ENCODE data around the gene MPO.

Gene MPO, protein sequence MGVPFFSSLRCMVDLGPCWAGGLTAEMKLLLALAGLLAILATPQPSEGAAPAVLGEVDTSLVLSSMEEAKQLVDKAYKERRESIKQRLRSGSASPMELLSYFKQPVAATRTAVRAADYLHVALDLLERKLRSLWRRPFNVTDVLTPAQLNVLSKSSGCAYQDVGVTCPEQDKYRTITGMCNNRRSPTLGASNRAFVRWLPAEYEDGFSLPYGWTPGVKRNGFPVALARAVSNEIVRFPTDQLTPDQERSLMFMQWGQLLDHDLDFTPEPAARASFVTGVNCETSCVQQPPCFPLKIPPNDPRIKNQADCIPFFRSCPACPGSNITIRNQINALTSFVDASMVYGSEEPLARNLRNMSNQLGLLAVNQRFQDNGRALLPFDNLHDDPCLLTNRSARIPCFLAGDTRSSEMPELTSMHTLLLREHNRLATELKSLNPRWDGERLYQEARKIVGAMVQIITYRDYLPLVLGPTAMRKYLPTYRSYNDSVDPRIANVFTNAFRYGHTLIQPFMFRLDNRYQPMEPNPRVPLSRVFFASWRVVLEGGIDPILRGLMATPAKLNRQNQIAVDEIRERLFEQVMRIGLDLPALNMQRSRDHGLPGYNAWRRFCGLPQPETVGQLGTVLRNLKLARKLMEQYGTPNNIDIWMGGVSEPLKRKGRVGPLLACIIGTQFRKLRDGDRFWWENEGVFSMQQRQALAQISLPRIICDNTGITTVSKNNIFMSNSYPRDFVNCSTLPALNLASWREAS

DNA sequence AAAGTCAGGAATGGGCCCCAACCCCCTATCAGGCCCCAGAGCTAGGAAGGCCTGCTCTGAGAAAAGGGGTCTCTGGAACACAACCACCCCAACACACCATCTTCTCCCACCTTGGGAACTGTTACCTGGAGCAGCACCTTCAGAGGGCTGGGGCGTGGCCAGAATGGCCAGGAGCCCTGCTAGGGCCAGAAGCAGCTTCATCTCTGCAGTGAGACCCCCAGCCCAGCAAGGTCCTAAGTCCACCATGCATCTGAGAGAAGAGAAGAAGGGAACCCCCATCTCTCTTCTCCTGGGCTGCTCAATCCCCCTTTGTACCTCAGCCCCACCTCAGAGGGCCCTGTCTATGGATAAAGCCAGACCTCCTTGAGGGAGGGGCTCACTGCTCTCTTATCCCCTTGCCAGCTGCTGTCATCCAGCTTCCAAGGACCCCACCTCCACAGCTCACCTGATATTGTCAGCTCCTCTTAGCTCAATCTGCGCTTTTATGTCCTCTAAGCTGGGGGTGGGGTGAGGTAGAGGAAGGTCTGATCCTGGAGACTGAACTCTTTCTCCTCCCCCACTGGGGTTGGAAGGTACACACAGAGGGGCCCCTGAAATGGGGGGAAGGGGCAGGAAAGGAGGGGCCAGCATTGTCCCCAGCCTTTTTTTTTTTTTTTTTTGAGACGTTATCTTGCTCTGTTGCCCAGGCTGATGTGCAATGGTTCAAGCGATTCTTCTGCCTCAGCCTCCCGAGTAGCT lies at the start of gene MPO:
MPO (minus strand) TSS at position 456 of the 738 bp plus-strand sequence; CDS start at position 279, 177 bp downstream.
- DNase-seq: no peak

DNA sequence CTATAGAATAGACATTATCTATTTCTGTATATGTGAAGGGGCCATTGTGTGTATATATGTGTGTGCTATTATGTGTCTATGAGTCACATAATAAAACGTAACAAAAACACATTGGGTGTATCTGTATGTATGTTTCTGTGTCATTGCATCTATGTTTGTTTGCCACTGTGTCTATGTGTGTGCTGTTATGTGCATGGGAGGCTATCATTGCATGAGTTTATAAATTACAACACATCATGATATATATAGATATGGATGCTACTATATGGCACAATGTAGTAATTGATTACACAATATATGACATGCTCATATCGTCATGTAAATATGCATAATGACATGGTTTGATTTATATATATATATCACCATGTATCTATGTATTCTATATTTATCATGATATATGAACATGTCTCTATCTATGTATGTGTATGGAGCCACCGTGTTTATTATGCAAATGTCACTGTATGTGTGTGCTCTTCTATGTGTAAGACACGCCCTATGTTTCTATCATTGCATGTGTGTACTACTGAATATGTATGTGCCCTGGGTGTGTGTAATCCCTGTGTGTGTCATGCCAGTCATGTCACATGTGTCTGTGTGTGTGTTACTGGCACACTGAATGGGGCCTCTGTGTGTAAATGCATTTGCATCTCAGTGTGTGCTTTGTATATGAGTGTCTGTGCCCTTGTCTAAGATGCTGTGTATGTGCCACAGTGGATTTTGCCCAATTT lies 49.2 kb upstream of the MPO start:
- DNase-seq: no peak

DNA sequence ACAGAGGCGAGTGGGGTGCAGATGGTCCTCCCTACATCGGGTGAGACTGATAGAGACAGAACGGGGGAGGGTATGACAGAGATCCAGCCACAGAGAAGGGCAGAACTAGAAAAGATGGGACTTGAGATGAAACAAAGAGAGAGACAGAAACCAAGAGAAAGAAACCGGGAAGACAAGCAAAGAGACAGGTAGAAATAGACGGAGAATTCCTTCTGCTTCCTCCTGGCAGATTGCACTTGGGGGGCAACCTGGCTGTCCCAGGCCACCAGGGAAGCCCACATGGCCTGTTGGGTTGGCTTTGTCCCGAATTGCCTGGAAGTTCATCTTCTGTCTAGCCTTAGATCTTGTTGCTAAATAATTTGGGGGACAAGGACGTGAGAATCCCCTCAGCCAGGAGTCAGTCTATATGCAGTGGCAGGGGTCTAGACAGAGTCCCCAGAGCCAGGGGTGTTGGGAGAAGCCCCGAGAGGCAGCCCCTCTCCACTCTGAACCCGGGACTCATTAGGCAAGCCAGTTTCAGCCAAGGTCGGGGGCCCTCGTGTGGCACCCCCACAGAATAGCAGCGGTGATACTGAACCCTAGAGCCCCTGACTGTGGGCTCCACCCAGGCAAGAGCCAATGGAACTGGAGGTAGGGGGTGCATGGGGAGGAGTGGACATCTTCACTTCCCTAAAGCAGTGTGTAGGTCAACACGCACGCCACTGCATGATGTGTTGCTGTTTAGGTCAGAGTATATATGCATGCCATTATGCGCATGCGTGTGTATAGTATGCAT lies 48.5 kb upstream of the MPO start:
- peak; percentile 37 for DNase-seq

DNA sequence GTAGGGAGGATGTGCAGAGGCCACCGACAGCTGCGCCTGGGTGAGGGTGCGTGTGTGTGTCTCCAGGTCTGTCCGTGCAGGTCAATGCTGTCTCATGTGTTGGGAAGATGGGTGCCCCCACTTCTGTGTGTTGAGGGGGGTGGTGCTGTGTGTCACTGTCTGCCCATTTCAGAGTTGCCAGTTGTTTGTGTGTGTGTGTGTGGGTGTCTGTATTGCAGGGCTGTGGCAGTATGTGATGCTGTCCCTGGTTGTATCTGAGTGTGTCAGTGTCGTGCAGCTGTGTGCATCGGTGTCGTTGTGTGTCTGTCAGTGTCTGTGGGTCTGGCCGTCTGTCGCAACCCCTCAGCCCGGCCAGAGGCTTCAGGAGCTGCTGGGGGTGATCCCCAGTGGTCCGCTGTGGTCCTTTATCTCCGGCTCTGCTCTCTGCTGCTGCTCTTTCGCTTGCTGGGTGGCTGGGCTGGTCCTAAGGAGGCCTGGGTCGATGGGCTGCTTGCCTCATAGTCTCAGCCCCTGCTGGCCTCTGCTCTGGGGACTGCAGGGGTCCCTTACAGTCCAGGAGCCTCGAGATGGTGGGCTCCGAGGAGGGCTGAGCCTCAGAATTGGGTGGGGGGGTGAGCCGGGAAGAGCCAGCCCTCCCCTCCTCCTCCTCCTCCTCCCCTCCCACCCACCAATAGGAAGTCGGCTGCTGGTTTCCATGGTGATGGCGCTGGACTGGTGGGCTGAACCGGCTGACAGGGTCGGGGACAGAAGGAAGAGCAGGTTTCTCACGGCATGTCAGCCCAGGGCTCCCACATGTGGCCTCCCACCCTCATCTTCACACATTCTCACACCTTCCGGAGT lies 47.7 kb upstream of the MPO start, which contains the start of gene TSPOAP1:
TSPOAP1 (minus strand) TSS at position 601 of the 840 bp plus-strand sequence. CDS start 875 bp downstream, outside the sequence.
- DNase-seq: peak; percentile 51

DNA sequence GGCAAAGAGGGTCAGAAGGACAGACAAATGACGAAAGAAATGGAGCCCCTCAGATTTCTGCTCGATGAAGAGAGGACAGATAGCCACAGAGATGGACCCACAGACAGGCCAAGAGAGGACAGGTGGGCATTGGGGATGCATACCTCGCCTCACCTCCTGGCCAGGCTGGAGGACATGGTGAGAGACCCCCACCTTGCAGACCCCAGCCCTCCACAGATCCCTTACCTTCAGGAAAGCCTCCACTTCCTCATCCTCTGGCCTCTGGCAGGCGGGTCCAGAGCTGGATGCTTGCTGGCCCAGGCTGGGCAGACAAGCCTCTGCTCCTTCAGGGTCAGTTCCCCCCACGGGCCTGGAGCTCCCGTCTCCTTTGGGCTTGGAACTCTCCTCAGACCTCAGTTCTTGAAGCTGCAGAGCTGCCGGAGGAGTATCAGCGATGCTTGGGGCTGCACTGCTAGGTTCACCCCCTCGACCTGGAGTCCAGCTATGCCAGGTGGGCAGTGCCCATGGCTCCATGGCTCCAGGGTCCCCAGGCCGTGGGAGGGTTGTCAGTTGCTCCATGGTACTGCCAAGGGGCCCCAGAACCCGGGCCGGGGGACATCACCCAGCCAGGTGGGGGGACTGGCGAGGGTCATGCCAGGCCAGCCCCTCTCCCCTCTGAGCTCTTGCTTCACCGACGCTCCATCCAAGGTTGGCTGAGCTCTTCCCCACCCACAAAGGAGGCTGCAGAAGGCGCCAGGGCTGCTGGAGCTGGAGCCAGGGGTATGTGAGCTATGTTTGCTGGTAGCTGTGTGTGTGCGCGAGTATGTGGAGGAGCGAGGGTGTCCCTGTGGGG lies 46.8 kb upstream of the MPO start:
- DNase-seq: no peak

DNA sequence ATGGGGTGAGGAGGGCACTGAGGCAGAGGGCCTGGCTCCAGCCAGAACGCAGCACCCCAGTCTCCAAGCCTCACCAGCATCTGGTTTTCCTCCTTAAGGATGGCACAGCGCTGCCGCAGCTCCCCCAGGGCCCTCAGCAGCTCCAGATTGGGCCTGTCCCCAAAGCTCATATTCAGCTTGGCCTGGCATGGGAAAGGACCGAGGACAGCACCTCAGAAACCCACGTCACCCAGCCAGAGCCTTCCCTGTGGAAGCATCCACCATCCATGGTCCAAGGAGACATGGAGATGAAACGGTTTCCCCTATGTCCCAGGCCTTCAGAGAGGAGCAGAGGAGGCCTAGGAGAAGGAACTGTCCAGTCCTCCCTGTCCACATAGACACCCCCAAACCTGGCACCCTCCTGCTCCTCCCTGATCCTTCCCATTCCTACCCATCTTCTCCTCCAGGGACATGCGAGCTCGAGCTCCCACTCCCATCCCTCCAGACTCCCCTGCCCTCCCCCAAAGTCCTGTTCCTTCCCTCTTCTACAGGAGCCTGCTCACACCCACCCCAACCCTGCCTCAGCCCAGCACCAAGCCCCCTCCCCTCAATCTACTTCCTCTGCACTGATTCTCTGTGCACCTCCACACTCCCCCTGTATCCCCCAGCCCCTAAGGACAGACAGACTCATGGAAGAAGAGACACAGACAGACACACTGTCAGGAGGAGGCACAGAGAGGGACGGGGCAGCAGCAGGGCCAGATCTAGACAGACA lies 46.1 kb upstream of the MPO start:
- DNase-seq: no peak

DNA sequence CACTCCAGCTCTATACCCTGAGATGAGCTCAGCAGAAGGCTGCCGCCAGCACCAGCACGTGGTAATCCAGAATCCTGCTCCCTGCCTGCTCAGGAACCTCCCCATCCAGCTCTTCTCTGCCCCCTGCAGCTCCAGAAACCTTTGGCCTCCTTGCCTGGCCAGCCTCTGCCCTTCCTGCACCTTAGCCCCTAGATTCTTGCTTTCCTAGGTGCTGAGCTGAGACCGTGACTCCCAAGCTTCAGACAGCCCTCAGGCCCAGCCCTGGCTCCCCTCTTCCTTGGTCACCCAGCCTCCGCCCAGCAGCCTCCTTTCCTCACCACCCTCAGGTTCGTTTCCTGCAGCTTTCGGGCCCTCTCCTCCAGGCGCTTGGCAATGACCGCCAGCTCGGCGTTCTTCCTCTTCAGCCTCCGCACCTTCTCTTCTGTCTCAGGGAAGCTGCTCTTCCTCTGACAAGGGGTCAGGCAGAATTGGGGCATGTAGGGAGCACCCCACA lies 45.3 kb upstream of the MPO start:
- DNase-seq: no peak

DNA sequence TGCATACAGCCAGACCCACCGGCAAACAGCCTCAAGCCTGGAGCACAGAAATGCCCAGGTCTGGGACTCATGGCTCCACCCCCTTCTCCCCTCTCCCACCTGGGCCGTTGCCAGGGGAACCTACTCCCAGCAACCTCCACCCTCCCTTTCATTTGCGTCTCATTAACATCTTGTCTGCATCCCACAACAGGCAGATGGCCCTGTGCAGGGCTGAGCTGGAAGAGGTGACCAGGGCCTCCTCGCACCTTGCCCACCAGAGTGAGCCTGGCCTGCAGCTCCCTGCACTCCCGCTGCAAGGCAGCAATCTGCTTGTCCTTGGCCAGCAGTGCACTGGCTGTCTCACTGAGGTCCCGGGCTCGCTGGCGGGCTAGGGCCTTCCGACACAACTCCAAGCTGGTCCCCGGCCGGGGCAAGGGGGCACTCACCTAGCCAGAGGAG lies 44.6 kb upstream of the MPO start:
- DNase-seq: peak; percentile 16

DNA sequence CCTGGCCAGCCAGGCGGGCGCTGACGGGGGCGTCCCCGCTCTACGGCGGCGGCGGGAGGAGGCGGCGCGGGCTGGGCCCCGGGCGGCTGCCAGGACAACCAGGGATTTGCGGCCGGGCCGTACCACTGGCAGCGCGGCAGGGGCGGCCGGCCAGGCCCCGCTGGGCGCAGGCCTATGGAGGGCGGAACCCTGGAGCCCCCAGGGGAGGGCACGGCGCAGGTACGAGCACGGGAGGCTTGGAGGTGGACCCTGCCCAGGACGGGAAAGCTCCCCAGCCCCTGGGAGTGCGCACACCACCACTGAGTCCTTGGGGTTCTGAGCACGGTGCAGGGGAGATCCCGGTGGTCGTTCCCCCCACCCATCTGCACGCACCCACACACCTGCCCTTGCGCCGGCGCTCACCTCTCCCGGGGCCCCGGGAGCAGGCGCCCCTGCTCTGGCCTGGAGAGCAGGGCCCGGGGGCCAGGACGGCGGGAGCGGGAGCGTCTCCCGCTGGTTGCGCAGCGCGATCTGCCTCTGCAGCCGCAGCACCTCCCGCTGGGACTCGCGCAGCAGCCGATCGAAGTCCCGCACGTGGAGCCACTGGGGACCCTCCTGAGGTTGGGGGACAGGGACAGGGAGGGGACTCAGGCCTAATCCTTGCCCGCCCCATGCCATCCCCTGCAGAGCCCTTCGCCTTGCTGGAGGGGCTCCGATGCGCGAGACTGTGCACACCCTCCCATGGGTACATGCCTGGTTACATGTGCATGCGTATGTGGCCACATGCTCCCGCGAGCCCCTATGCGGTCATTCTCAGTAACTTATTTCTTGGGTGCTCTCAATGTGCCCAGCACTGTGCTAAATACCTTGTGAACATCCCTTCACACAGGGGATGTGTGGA lies 43.9 kb upstream of the MPO start:
- DNase-seq: peak; percentile 24

DNA sequence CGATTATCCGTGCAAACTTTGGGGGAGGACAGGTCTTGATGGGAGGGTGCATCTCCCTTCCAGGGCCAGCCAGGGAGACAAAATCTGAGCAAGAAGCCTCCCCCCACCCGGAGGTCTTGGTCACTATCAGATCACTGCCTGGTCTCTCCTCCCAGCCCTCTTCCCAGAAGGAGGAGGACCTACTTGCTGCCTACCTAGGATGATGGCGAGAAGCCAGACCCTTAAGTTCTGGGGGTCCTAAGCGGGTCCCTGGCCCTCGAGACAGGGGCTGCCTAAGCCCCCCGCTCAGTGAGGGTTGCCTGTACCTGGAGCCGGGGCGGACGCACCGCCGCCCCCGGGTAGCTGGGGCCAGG lies 43.3 kb upstream of the MPO start:
- no peak for DNase-seq

DNA sequence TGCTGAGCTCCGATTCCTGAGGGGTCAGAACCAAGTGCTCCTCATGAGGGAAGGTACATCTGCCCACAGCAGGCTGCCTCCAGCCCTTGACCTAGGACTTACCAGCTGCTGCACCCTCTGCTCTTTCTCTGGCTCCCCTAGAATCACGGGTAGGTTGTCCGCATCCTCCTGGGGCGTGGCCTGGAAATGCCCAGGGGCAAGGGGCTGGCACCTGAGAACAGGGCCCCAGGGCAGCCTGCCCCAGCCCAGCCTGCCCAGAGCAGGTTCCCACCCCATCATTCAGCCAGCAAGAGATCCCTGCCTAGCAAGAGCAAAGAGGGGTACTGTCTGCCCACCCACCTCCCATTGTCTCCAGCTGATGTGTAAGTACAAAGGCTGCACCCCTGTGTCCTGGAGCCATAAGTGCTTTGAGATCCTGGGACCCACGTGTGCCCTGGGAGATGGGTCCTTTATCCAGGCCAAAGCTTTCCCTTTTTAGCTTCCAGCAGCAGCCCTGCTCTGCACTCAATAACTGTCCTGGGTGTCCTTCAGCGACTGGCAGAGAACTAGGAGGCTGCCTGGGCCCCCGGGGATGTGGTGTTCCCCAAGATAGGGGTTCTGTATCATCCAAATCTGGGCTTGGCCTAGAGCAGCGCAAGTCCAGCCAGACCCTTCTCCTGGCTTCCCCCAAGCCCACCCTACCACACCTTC lies 42.8 kb upstream of the MPO start:
- no peak for DNase-seq

DNA sequence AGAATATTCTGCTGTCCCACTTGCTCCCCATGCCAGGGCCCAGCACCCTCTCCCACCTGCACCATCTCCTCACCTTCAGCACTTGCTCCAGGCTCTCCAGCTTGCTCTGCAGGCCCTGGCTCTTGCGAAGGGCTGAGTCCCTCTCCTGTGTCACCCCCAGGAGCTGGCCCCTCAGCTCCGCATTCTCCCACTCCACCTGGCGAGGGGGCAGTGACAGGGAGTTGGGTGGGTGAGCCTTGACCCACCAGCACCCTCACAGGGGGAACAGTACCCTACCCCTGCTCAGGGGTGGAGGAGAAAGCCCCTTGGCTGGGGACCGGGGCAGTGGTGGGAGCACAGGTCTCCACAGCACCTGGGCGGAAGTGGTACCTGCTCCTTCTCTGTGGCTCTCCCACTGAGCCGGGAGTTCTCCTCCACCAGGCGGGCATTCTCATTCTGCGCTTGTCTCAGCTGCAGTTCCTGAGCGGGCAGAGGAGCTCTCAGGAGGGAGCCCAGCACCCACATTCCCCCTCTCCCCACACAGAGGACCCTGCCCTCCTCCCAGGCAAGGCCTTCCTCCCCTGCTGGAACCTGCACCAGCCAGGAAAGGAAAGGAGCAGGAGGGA lies 41.9 kb upstream of the MPO start:
- DNase-seq: no peak

DNA sequence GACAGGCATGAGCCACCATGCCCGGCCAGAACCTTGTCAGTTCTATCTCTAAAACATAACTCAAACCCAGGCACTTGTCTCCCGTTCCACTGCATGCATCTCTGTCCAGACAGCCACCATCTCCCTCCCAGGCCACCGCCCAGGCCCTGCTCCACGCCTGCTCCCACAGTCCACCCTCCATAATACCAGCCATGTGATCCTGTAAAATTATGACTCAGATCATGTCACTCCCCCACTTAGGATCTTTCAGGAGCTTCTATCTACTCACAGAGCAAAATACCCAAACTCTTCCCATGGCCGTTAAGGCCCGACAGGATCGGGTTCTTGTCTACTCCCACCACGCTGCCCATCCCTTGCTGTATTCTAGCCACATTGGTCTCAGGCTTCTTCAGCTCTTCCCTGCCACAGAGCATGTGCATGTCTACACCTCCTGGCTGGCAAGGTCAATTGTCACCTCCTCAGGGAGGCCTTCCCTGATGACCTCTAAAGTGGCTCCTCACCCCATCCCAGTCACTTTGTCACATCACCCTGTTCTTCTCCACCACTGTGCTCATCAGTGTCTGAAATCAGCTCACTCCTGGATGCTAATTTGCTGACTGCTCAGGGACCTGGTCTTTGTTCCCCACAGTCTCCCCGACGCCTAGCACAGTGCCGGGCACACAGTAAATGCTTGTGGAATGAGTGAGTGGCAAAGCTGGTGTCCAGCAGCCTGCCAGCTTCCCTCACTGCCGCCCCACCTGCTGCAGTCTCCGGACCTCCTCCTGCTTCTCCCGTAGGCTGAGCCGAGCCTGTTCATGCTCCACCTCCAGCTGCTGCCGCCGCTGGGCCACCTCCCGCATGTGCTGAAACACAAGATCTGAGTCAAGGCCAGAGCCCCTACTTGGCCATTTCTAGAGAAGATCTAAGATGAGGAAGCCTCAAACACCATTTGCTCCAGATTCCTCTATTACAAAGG lies 41.1 kb upstream of the MPO start:
- DNase-seq: no peak

DNA sequence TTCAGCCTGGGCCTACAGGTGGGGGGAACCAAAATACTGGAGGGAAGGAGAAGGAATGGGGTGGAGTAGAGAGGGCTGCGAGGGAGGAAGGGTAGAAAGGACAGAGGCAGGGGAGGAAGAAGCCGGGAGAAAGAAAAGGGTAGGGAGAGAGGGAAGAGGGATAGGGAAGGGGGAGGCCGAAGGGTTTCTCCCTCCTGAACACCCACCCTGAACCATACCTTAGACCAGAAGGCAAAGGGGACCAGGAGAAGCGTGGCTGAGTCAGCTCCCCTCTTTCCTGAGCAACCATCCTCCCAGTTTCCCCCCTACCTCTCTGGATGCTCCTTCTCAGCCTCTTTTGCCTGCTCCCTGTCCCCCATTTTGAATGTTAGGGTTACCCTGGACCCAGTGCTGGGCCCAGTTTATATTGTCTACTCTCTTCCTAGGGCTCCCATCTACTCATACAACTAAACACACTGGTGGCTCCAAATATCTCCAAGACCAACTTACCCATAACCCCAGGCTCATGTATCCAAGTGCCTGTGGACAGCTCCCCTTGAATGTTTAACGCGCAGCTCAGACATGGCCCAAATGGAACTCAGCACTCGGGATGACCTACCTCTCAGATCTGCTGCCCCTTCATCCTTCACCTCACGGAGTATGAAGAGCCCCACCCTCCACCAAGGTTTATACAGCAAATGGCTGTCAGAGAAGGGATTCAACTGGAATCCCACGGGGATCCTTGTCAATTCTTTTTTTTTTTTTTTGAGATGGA lies 40.0 kb upstream of the MPO start:
- no peak for DNase-seq

DNA sequence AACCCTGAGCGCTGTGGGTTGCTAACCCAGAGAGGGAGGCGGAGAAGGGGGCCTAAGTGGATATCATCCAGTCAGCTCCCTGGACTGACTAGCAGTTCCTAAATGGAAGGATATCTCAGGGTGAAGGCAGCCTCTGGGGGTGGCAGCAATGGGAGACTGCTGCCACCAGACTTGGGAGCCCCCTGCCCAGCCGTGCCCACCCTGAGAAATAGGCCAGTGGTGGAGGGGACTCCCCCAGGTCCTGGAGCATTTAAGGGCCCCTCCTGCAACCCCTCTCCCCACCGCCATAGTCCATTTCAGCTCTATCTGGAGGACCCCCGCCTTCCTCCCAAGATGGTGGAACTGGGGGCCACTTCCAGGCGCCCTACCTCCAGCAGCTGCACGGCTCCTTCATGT lies 39.4 kb upstream of the MPO start:
- DNase-seq: no peak
